T-helper 2 cell treated with Interferon-gamma antibody and Interleukin-4, amounts not matched to agents 5 μg/mL and 100 μg/mL, for 36 hours (primary cell): ENCODE data around the gene POLE4.

Experiments
- DNase-seq: peaks from one replicate; pipeline ENCODE4 v3.0.0; 2021; ENCODE audit warnings: low spot score
- H3K27ac Mint-ChIP-seq: one replicate; pipeline ENCODE4 v1.8.0; 2021; ENCODE audit warnings: mild to moderate bottlenecking, mixed read lengths
- H3K27me3 Mint-ChIP-seq: one replicate; pipeline ENCODE4 v1.8.0; 2021; ENCODE audit warnings: low read depth, mixed read lengths
- H3K36me3 Mint-ChIP-seq: one replicate; pipeline ENCODE4 v1.8.0; 2021; ENCODE audit warnings: low read depth, mixed read lengths
- H3K4me1 Mint-ChIP-seq: one replicate; pipeline ENCODE4 v1.8.0; 2021; ENCODE audit warnings: low read depth, mixed read lengths
- H3K4me3 Mint-ChIP-seq: one replicate; pipeline ENCODE4 v1.8.0; 2022; ENCODE audit warnings: mild to moderate bottlenecking, moderate library complexity, mixed read lengths
- H3K9me3 Mint-ChIP-seq: one replicate; pipeline ENCODE4 v1.8.0; 2021; ENCODE audit warnings: mixed read lengths

The POLE4 gene, protein sequence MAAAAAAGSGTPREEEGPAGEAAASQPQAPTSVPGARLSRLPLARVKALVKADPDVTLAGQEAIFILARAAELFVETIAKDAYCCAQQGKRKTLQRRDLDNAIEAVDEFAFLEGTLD

GRCh38 chr2:74958274-74959105 lies at the start of gene POLE4:
TSS of gene POLE4 (plus strand) at chr2:74958643. CDS start at chr2:74958680, 37 bp downstream.
- Mint-ChIP-seq H3K9me3 (peaks cover 3% of the 10 kb centered on the region), H3K36me3 (peaks cover 43% of the 10 kb centered on the region), H3K4me1 (peaks cover 47% of the 10 kb centered on the region), H3K4me3 (peak within 1 kb of the TSS; percentile 82), H3K27me3 (no peaks in the 10 kb centered on the region), H3K27ac (peak within 1 kb of the TSS; percentile 88)
- DNase-seq = peak; percentile 90

DNA sequence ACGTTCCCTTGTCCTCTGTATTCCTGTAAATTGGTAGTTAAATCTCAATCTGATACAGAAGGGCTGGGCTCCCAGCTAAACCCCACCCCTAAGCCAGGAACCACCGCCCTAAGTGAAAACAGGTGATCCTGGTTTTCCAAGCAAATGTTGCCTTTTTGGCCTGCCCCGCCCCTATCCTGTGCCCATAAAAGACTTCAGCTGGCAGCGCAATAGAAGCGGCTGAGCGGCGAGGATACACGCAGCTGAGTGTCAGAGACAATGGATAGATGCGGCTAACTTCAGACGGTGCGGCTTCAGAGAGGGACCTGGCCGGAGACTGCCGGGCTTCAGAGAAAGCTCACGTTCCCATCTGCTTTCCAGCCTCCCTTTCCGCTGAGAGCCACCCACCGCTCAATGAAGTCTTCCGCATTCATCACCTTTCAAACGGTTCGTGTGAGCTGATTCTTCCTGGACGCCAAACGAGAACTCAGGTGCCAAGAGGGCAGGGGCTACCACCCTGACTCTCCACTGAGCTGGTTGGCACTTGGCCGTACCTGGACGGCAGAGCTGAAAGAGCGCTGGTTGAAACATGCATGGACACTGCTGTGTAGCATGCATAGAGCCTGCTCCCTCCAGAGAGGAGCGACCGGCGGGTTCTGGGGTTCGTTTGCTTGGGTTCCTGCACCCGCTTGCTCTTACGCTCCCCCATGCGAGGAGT lies 49.5 kb upstream of the POLE4 start:
- H3K36me3 Mint-ChIP-seq = no peaks in the 10 kb centered on the region
- H3K27me3 Mint-ChIP-seq = peaks cover 31% of the 10 kb centered on the region
- no peak for DNase-seq
- no peak overlapping the region for H3K27ac Mint-ChIP-seq
- no peak overlapping the region for H3K4me3 Mint-ChIP-seq
- H3K9me3 Mint-ChIP-seq = no peaks in the 10 kb centered on the region
- H3K4me1 Mint-ChIP-seq = peaks cover 1% of the 10 kb centered on the region

- no peak overlapping the region for H3K27ac Mint-ChIP-seq
- H3K9me3 Mint-ChIP-seq = no peaks in the 10 kb centered on the region
- peaks cover 36% of the 10 kb centered on the region for H3K27me3 Mint-ChIP-seq
These were observed 48.2 kb upstream of the POLE4 start for GRCh38 chr2:74910245-74910644.

GRCh38 chr2:74911061-74911460 lies 47.4 kb upstream of the POLE4 start:
- no peaks in the 10 kb centered on the region for H3K9me3 Mint-ChIP-seq
- H3K4me3 Mint-ChIP-seq = no peak overlapping the region
- no peak for DNase-seq
- H3K4me1 Mint-ChIP-seq = peaks cover 6% of the 10 kb centered on the region
- peaks cover 38% of the 10 kb centered on the region for H3K27me3 Mint-ChIP-seq
- H3K27ac Mint-ChIP-seq = no peak overlapping the region
- H3K36me3 Mint-ChIP-seq = no peaks in the 10 kb centered on the region

More at GRCh38 chr2:74910245-74910644, 48.2 kb upstream of the POLE4 start:
- Mint-ChIP-seq H3K36me3 (no peaks in the 10 kb centered on the region), H3K4me1 (peaks cover 1% of the 10 kb centered on the region), H3K4me3 (no peak overlapping the region)
- no peak for DNase-seq

GRCh38 chr2:74915743-74916142 lies 42.7 kb upstream of the POLE4 start:
- H3K27ac Mint-ChIP-seq = no peak overlapping the region

GRCh38 chr2:74916394-74916793 lies 42.0 kb upstream of the POLE4 start:
- Mint-ChIP-seq H3K4me3 (no peak overlapping the region), H3K27ac (peak overlapping the region; percentile 2)

More at GRCh38 chr2:74915743-74916142, 42.7 kb upstream of the POLE4 start:
- Mint-ChIP-seq H3K27me3 (peaks cover 30% of the 10 kb centered on the region), H3K4me1 (peaks cover 7% of the 10 kb centered on the region), H3K4me3 (no peak overlapping the region), H3K36me3 (no peaks in the 10 kb centered on the region), H3K9me3 (no peaks in the 10 kb centered on the region)
- DNase-seq = peak; percentile 50

DNA sequence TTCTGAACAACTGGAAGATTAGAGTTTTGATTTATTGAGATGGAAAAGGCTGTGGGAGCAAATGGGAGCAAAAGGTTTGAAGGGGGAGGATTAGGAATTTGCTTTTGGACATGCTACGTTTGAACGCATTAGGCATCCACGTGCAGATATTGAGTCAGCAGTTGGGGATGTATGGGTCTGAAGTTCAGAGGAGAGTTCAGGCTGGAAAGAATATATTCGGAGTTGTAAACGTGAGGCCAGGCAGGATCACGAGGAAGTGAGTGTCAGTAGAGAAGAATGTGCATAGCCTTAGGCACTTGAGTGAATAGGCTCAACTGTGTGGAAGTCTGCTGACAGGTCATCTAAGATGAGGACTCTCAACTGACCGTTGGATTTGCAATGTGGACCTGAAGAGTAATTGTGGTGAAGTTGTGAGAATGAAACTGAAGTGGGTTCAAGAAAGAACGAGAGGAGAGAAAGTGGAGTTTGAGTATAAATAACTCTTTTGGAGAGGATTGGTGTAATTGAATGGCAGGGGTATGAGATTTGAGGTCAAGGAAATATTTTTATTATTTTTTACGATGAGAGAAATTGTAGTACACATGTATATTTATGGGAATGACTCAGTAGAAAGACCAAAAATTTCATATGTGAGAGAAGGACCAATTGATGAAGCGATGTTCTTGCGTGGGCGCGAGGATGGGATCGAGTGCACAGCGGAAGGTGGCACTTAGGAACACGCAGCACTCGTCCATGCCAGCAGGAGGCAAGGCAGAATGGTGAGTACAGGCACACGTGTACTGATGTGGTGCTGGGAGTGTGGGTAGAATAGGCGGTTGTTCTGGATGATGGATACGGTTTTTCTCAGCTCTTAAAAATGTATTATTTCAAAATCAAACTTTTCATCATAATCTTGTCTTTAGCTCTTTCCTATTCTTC lies 40.5 kb upstream of the POLE4 start:
- no peak for DNase-seq
- no peak overlapping the region for H3K4me3 Mint-ChIP-seq
- no peaks in the 10 kb centered on the region for H3K36me3 Mint-ChIP-seq
- H3K9me3 Mint-ChIP-seq = no peaks in the 10 kb centered on the region
- peaks cover 33% of the 10 kb centered on the region for H3K27me3 Mint-ChIP-seq
- H3K4me1 Mint-ChIP-seq = peaks cover 7% of the 10 kb centered on the region
- H3K27ac Mint-ChIP-seq = no peak overlapping the region

More at GRCh38 chr2:74916394-74916793, 42.0 kb upstream of the POLE4 start:
- no peaks in the 10 kb centered on the region for H3K36me3 Mint-ChIP-seq
- peaks cover 32% of the 10 kb centered on the region for H3K27me3 Mint-ChIP-seq
- DNase-seq = no peak
- no peaks in the 10 kb centered on the region for H3K9me3 Mint-ChIP-seq
- peaks cover 7% of the 10 kb centered on the region for H3K4me1 Mint-ChIP-seq

DNA sequence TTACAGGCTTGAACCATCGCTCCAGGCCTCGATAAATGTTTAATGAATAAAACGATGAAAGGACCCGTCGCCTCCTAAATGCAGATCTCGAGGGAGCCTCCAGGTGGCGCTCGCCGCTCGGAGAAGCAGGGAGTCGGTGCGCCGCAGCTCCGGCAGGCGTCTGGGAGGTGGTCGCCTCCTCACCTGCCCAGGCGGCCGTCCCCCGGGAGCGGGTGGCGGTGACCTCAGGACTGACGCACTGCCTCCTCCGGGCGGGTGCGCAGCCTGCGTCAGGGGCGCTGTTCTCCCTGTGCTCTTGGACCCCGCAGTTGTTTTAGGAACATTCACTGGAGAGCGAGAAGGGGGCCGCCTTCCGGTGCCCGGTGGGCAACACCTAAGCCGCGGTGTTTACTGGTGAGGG lies 38.6 kb upstream of the POLE4 start:
- Mint-ChIP-seq H3K27me3 (peaks cover 24% of the 10 kb centered on the region), H3K4me1 (peaks cover 7% of the 10 kb centered on the region), H3K27ac (no peak overlapping the region), H3K9me3 (no peaks in the 10 kb centered on the region), H3K36me3 (no peaks in the 10 kb centered on the region), H3K4me3 (no peak overlapping the region)
- DNase-seq = peak; percentile 54

DNA sequence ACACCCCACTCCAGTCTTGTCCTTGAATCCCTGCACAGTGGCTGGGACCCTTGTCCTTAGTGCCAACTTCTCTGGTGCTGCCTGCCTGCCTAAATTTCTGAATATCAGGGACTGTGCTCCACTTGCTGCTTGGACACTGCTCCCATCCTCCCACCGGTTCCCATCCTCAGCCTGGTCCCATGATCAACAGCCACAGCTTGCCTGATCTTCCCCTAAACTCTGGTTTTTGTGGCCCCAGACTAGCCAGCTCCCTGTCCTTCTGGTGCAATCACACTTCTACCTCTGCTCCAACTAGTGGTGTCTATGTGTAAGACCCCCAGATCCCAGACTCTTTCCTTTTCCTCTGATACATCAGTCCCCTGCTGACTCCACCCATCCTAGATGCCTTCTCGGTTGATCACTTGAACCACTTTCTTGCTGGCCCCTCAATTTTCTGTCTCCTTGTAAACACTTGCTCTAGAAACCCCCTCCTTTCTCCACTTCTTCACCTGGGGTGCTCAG lies 37.2 kb upstream of the POLE4 start:
- Mint-ChIP-seq H3K4me3 (no peak overlapping the region), H3K27me3 (peaks cover 21% of the 10 kb centered on the region), H3K4me1 (no peaks in the 10 kb centered on the region), H3K27ac (no peak overlapping the region), H3K9me3 (no peaks in the 10 kb centered on the region), H3K36me3 (no peaks in the 10 kb centered on the region)
- no peak for DNase-seq

DNA sequence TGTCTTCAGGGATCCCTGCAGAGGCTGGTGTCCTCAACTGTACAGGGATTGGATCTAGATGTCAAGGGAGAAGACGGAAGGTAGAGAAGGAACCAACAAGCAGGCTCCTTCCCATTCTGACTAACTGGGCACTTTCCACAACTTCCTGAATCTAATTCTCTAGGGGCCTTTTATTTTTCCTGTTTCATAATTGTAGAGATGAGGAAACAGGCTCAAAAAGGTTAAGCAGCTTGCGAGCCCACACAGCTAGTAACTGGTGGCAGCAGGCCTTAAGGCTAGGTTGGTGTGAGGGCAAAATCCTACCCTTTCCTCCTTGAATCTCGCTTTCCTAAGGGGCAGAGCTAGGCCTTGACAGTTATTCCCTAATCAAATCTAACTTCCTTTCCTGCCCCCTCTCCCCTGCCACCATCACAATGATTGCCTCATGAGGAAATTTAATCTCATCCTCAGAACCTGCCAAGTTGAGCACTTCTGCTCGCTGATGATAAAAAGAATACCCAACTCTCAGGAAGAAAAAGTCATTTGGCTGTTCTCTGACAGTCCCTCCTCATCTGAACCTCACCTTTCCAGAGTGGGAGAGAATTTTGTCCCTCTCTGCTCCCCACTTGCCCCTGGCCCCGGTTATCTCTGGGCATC lies 35.7 kb upstream of the POLE4 start:
- Mint-ChIP-seq H3K27ac (no peak overlapping the region), H3K4me3 (no peak overlapping the region), H3K4me1 (peaks cover 2% of the 10 kb centered on the region), H3K27me3 (peaks cover 11% of the 10 kb centered on the region), H3K9me3 (no peaks in the 10 kb centered on the region), H3K36me3 (no peaks in the 10 kb centered on the region)
- DNase-seq = no peak

GRCh38 chr2:74924463-74925265 lies 33.8 kb upstream of the POLE4 start:
- Mint-ChIP-seq H3K27ac (no peak overlapping the region), H3K27me3 (peaks cover 4% of the 10 kb centered on the region), H3K36me3 (peaks cover 3% of the 10 kb centered on the region), H3K4me1 (peaks cover 2% of the 10 kb centered on the region), H3K4me3 (no peak overlapping the region), H3K9me3 (no peaks in the 10 kb centered on the region)
- no peak for DNase-seq

- H3K4me1 Mint-ChIP-seq = peaks cover 2% of the 10 kb centered on the region
- no peak for DNase-seq
These were observed 33.1 kb upstream of the POLE4 start for GRCh38 chr2:74925361-74925786.

More at GRCh38 chr2:74925361-74925786, 33.1 kb upstream of the POLE4 start:
- peaks cover 4% of the 10 kb centered on the region for H3K27me3 Mint-ChIP-seq
- H3K36me3 Mint-ChIP-seq = peaks cover 3% of the 10 kb centered on the region
- no peak overlapping the region for H3K4me3 Mint-ChIP-seq
- no peak overlapping the region for H3K27ac Mint-ChIP-seq
- no peaks in the 10 kb centered on the region for H3K9me3 Mint-ChIP-seq
